HepG2 (cell line): Measurements from ENCODE around the gene DPP7. TPM values are rescaled to one million over a fixed set of nuclear protein-coding genes. Genes with fewer than 3 reads are reported as not detected.

ENCODE experiments used
- ATAC-seq: fragments of 200-7000 bp; cut with Tn5 transposase; 3 replicates; pipeline ENCODE4 v1.9.1; 2020; ENCODE audit warnings: mild to moderate bottlenecking, moderate library complexity
- BruUV-seq: library from RNA; stranded (reverse); fragments of 400-500 nt; replicated peaks from 2 replicates; lab custom pipeline; 2021; lab: Mats Ljungman, UMichigan
- CTCF ChIA-PET: fragments of 300-600 bp; formaldehyde crosslinking; extraction: SDS; loops from one replicate; lab custom pipeline; 2021; ENCODE audit warnings: low total read pairs, inconsistent platforms, low intra/inter-chr PET ratio; lab: Yijun Ruan, JAX
- POLR2A ChIA-PET: fragments of 350-600 bp; sonication (Branson Sonifier 250); formaldehyde crosslinking; loops from one replicate; lab custom pipeline; 2020; ENCODE audit warnings: antibody characterized with exemption, inconsistent platforms; lab: Yijun Ruan, JAX
- DNase-seq: peaks from one replicate; pipeline ENCODE4 v3.0.0-alpha.2; 2015; ENCODE audit warnings: low spot score
- FAIRE-seq: peaks from 3 replicates; lab custom pipeline; 2011; peaks lifted over from hg19 to GRCh38; lab: Jason Lieb, UNC
- H2AFZ ChIP-seq: one replicate; pipeline ENCODE4 v1.6.1; 2011; ENCODE audit warnings: low read length, inconsistent platforms
- H3K27ac ChIP-seq: fragments of 300-600 bp; 3 replicates; pipeline ENCODE4 v1.8.0; 2011; ENCODE audit warnings: mixed run types, mild to moderate bottlenecking, mixed read lengths, low read length, inconsistent platforms; ENCODE audit not compliant: insufficient read depth; ENCODE audit errors: extremely low read length
- H3K27me3 ChIP-seq, 2 experiments: fragments of 200-600 bp in 1 of 2; 2 replicates in 1 of 2; 3 replicates in 1 of 2; pipeline versions ENCODE4 v1.6.0 to v1.8.0; 2011; ENCODE audit warnings: low read length in 2 of 2, mild to moderate bottlenecking in 2 of 2, moderate library complexity in 2 of 2, inconsistent platforms in 1 of 2; ENCODE audit not compliant: insufficient read depth in 2 of 2, control insufficient read depth in 1 of 2
- H3K36me3 ChIP-seq, 2 experiments: fragments of 200-600 bp in 1 of 2; replicated peaks in 1 of 2; 2 replicates in 1 of 2; 3 replicates in 1 of 2; pipeline versions ENCODE4 v1.5.1 to v1.8.0; 2011; ENCODE audit warnings: low read length in 2 of 2, inconsistent platforms in 1 of 2; ENCODE audit not compliant: insufficient read depth in 2 of 2, control insufficient read depth in 1 of 2
- H3K4me1 ChIP-seq: 2 replicates; pipeline ENCODE4 v1.5.1; 2012; ENCODE audit warnings: low read length, inconsistent platforms; ENCODE audit not compliant: insufficient read depth
- H3K4me2 ChIP-seq: 2 replicates; pipeline ENCODE4 v1.6.0; 2011; ENCODE audit warnings: low read depth, low read length, inconsistent platforms
- H3K4me3 ChIP-seq, 3 experiments: fragments of 200-600 bp in 1 of 3; sonication (generic), shearing (Covaris generic) in 1 of 3; replicated peaks in 1 of 3; 2 replicates each; pipeline ENCODE4 v1.5.1; 2011 to 2016; ENCODE audit warnings: low read length in 3 of 3, inconsistent platforms in 2 of 3, low read depth in 2 of 3, mild to moderate bottlenecking in 2 of 3, control low read depth in 1 of 3, mixed read lengths in 1 of 3; ENCODE audit not compliant: insufficient read depth in 1 of 3
- H3K79me2 ChIP-seq: one replicate; pipeline ENCODE4 v1.6.1; 2011; ENCODE audit warnings: low read length, inconsistent platforms; ENCODE audit not compliant: insufficient read depth
- H3K9ac ChIP-seq: 2 replicates; pipeline ENCODE4 v1.6.0; 2011; ENCODE audit warnings: mild to moderate bottlenecking, low read depth, low read length, inconsistent platforms; ENCODE audit not compliant: insufficient read depth
- H3K9me3 ChIP-seq: 2 replicates; pipeline ENCODE4 v1.5.1; 2012; ENCODE audit warnings: mild to moderate bottlenecking, low read length
- H4K20me1 ChIP-seq: 2 replicates; pipeline ENCODE4 v1.6.0; 2011; ENCODE audit warnings: inconsistent platforms, mild to moderate bottlenecking, low read length, moderate library complexity; ENCODE audit not compliant: insufficient read depth
- ESRRA ChIP-seq: sonication (generic); formaldehyde crosslinking; IDR thresholded peaks from 2 replicates; pipeline ENCODE4 v1.5.1; 2020; ENCODE audit warnings: mild to moderate bottlenecking, low read depth, missing genetic modification reagents
- FOXP1 ChIP-seq, 2 experiments: fragments of 450-650 bp in 1 of 2; IDR thresholded peaks; 2 replicates each; pipeline ENCODE4 v1.6.1; 2017 to 2018; ENCODE audit warnings: antibody characterized with exemption in 1 of 2
- GZF1 ChIP-seq: sonication (generic); formaldehyde crosslinking; IDR thresholded peaks from 2 replicates; pipeline ENCODE4 v1.5.1; 2020; ENCODE audit warnings: mild to moderate bottlenecking, missing genetic modification reagents
- HNRNPK ChIP-seq: fragments of 200-400 bp; formaldehyde crosslinking; IDR thresholded peaks from 2 replicates; pipeline ENCODE4 v1.6.1; 2018; ENCODE audit warnings: low read length, low read depth, moderate library complexity, mild to moderate bottlenecking; ENCODE audit not compliant: poor library complexity, severe bottlenecking
- MTA1 ChIP-seq: sonication (generic); formaldehyde crosslinking; IDR thresholded peaks from 2 replicates; pipeline ENCODE4 v1.4.0; 2020; ENCODE audit warnings: missing genetic modification reagents, mild to moderate bottlenecking, borderline replicate concordance
- NFKBIZ ChIP-seq: IDR thresholded peaks from 2 replicates; pipeline ENCODE4 v1.6.1; 2018; ENCODE audit warnings: missing genetic modification reagents, missing compliant biosample characterization
- PHF20 ChIP-seq: sonication (generic); formaldehyde crosslinking; IDR thresholded peaks from 2 replicates; pipeline ENCODE4 v1.5.0; 2020; ENCODE audit warnings: mild to moderate bottlenecking, missing genetic modification reagents
- POLR2G ChIP-seq: fragments of 200-400 bp; formaldehyde crosslinking; IDR thresholded peaks from 2 replicates; pipeline ENCODE4 v1.6.1; 2018; ENCODE audit warnings: mild to moderate bottlenecking, low read depth, low read length, moderate library complexity
- PTBP1 ChIP-seq: fragments of 200-400 bp; formaldehyde crosslinking; IDR thresholded peaks from 2 replicates; pipeline ENCODE4 v1.6.1; 2018; ENCODE audit warnings: low read length, low read depth; ENCODE audit not compliant: poor library complexity, severe bottlenecking
- SMAD1 ChIP-seq: sonication (generic); formaldehyde crosslinking; IDR thresholded peaks from 2 replicates; pipeline ENCODE4 v1.4.0; 2020; ENCODE audit warnings: missing genetic modification reagents, low read depth, mild to moderate bottlenecking, borderline replicate concordance
- SP4 ChIP-seq: sonication (generic); formaldehyde crosslinking; IDR thresholded peaks from 2 replicates; pipeline ENCODE4 v1.8.1; 2023; ENCODE audit warnings: mild to moderate bottlenecking, missing genetic modification reagents
- SUZ12 ChIP-seq: fragments of 150-350 bp; IDR thresholded peaks from 2 replicates; pipeline ENCODE4 v1.6.1; 2014; ENCODE audit warnings: low read depth, low read length
- YY1 ChIP-seq: IDR thresholded peaks from 2 replicates; pipeline ENCODE4 v1.6.1; 2011; ENCODE audit warnings: low read length, low read depth, moderate library complexity, mild to moderate bottlenecking; ENCODE audit not compliant: insufficient read depth, insufficient replicate concordance
- ZBTB38 ChIP-seq: sonication (generic); formaldehyde crosslinking; IDR thresholded peaks from 2 replicates; pipeline ENCODE4 v1.5.1; 2020; ENCODE audit warnings: mild to moderate bottlenecking, missing genetic modification reagents
- ZBTB42 ChIP-seq: sonication (generic); formaldehyde crosslinking; IDR thresholded peaks from 2 replicates; pipeline ENCODE4 v1.5.0; 2020; ENCODE audit warnings: mild to moderate bottlenecking, missing genetic modification reagents
- ZNF432 ChIP-seq: sonication (generic); formaldehyde crosslinking; IDR thresholded peaks from 2 replicates; pipeline ENCODE4 v1.5.0; 2020; ENCODE audit warnings: missing genetic modification reagents, mild to moderate bottlenecking, borderline replicate concordance
- ZNF777 ChIP-seq: sonication (generic); formaldehyde crosslinking; IDR thresholded peaks from 2 replicates; pipeline ENCODE4 v1.4.0; 2020; ENCODE audit warnings: missing genetic modification reagents
- ZSCAN9 ChIP-seq: IDR thresholded peaks from 2 replicates; pipeline ENCODE4 v1.6.1; 2016; ENCODE audit warnings: borderline replicate concordance
- whole genome bisulfite sequencing: methylation state at CpG from one replicate; pipeline ENCODE4 v1.1.6; 2017; ENCODE audit warnings: low lambda C conversion rate; 5-methylcytosine and 5-hydroxymethylcytosine counted together
- in situ Hi-C: cut with HindIII; loops from 2 replicates; pipeline ENCODE4 v1.10.0; 2017; ENCODE audit warnings: low pct_unique_long_range_greater_than_20kb; ENCODE audit not compliant: extremely low pct_ligation_motif_present
- intact Hi-C: fragments of 100-400 bp; cut with micrococcal nuclease; formaldehyde crosslinking; loops from one replicate; pipeline ENCODE4 v1.10.0; 2022; ENCODE audit not compliant: unreplicated experiment
- polyA plus RNA-seq, 8 experiments: library from polyadenylated mRNA; depleted of rRNA in 3 of 8; stranded (reverse) in 7 of 8; unstranded in 1 of 8; fragments of >200 nt; fragmentation: Illumina TruSeq in 4 of 8; extraction: Trizol in 4 of 8; gene quantifications; 2 replicates each; pipeline versions ENCODE4 v1.2.1 to v1.2.3, GENCODE V29; 2011 to 2016; ENCODE audit warnings: low read depth in 4 of 8, missing spikeins in 1 of 8, mixed read lengths in 1 of 8; ENCODE audit not compliant: insufficient read depth in 1 of 8
- total RNA-seq, 5 experiments: library from RNA; depleted of rRNA; stranded (reverse); fragments of >200 nt; fragmentation: Illumina TruSeq; extraction: Trizol; gene quantifications; 2 replicates each; pipeline ENCODE4 v1.2.3, GENCODE V29; 2016; ENCODE audit warnings: low read depth in 1 of 5
- TF ChIP-seq, protein P1 (sequence below): sonication (generic); formaldehyde crosslinking; IDR thresholded peaks from 2 replicates; pipeline ENCODE4 v1.4.0; 2020; ENCODE audit warnings: missing genetic modification reagents, borderline replicate concordance

DPP7 gene
- total and polyA plus RNA-seq, 2 of the 13 experiments (the other 11 are each of a cell fraction or from before 2014, with no cell fraction given): 1.2 to 4.5 TPM

GRCh38 chr9:137077010-137077747, 37.4 kb downstream of the DPP7 start, which contains the start of gene UAP1L1:
Gene UAP1L1 (plus strand): TSS chr9:137077517. CDS start chr9:137077533, 16 bp downstream.
- no TSS peak for BruUV-seq
- CTCF ChIA-PET: no interaction called here
- intact Hi-C loops (no loop called here), in situ Hi-C loops (no loop called here)
- ATAC-seq: peak; percentile 66
- Histone ChIP-seq H3K27ac (peak within 1 kb of the TSS; percentile 43), H3K79me2 (no peaks in the 10 kb centered on the region), H3K9me3 (no peaks in the 10 kb centered on the region), H3K9ac (peak within 1 kb of the TSS; percentile 69), H3K27me3 (no peaks in the 10 kb centered on the region), H4K20me1 (no peaks in the 10 kb centered on the region), H3K36me3 (peaks cover 9 to 15% of the 10 kb centered on the region in 2 experiments; a peak in 4 of 5 replicates), H2AFZ (peak within 1 kb of the TSS; percentile 54), H3K4me3 (peak within 1 kb of the TSS; percentile 64 to 85 (median 76); a peak in 5 of 6 replicates), H3K4me2 (peak within 1 kb of the TSS; percentile 83), H3K4me1 (peaks cover 42% of the 10 kb centered on the region)
- DNase-seq: no peak
- FAIRE-seq: no peak
- 0% methylated on average over 4 of the region's 87 CpGs for WGBS
- POLR2A ChIA-PET: interaction anchor here (0.5 to 2.9 kb wide), 7 partner anchors 9 to 201 kb away, joined by 3 to 30 read pairs (median 5); partner anchors contain the start of genes MAN1B1, NPDC1, TOR4A and TUBB4B
- TF ChIP-seq POLR2G: peak; percentile 55
- TF ChIP-seq SUZ12: no peak
- peak; percentile 36 for TF ChIP-seq YY1
- no peak for TF ChIP-seq ZSCAN9 (CRISPR knock-in tag)
- TF ChIP-seq PTBP1: no peak
- TF ChIP-seq SP4 (CRISPR knock-in tag): peak; percentile 39; the same call in 1 of the 2 replicates
- no peak for TF ChIP-seq HNRNPK
- TF ChIP-seq ZNF777 (CRISPR knock-in tag): peak; percentile 86
- TF ChIP-seq SMAD1 (CRISPR knock-in tag): no peak
- TF ChIP-seq FOXP1 (IDR thresholded peaks at IDR 0.05): no peak
- TF ChIP-seq FOXP1 (CRISPR knock-in tag; IDR thresholded peaks at IDR 0.05): no peak
- peak; percentile 21; the same call in 1 of the 2 replicates for TF ChIP-seq PHF20 (CRISPR knock-in tag)
- TF ChIP-seq GZF1: no peak
- TF ChIP-seq ZBTB38 (CRISPR knock-in tag): peak; percentile 45; the same call in 1 of the 2 replicates
- peak; percentile 39; the same call in 1 of the 2 replicates for TF ChIP-seq MTA1 (CRISPR knock-in tag)
- TF ChIP-seq NFKBIZ: no peak
- 0 out of 2 replicates have a peak, but pooled peaks have one; percentile 51 for TF ChIP-seq ZBTB42 (CRISPR knock-in tag)
- no peak for TF ChIP-seq ZNF432 (CRISPR knock-in tag)
- TF ChIP-seq, protein P1, sequence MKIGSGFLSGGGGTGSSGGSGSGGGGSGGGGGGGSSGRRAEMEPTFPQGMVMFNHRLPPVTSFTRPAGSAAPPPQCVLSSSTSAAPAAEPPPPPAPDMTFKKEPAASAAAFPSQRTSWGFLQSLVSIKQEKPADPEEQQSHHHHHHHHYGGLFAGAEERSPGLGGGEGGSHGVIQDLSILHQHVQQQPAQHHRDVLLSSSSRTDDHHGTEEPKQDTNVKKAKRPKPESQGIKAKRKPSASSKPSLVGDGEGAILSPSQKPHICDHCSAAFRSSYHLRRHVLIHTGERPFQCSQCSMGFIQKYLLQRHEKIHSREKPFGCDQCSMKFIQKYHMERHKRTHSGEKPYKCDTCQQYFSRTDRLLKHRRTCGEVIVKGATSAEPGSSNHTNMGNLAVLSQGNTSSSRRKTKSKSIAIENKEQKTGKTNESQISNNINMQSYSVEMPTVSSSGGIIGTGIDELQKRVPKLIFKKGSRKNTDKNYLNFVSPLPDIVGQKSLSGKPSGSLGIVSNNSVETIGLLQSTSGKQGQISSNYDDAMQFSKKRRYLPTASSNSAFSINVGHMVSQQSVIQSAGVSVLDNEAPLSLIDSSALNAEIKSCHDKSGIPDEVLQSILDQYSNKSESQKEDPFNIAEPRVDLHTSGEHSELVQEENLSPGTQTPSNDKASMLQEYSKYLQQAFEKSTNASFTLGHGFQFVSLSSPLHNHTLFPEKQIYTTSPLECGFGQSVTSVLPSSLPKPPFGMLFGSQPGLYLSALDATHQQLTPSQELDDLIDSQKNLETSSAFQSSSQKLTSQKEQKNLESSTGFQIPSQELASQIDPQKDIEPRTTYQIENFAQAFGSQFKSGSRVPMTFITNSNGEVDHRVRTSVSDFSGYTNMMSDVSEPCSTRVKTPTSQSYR (CRISPR knock-in tag): no peak
- no peak for TF ChIP-seq ESRRA (CRISPR knock-in tag)
